ENCODE data around the gene ZNF652. TPM values are rescaled to one million over a fixed set of nuclear protein-coding genes. Genes with fewer than 3 reads are reported as not detected.

Gene ZNF652
- total RNA-seq, 1 donor from 2014 or later = 26.8 TPM

GRCh38 chr17:49378311-49378710, 16.3 kb upstream of the ZNF652 start:
- no peak for DNase-seq (ENCODE audit: low read depth)
- Histone ChIP-seq H3K27me3 (ENCODE audit: insufficient read depth, low read length) (no peaks in the 10 kb centered on the region), H2AFZ (ENCODE audit: low read depth, low read length) (no peak overlapping the region), H3K4me1 (ENCODE audit: insufficient read depth, low read length) (no peaks in the 10 kb centered on the region), H3K9ac (ENCODE audit: low read length) (no peak overlapping the region), H3K79me2 (ENCODE audit: insufficient read depth, low read length) (no peaks in the 10 kb centered on the region), H3K4me3 (ENCODE audit: insufficient read depth, low read depth, low read length) (no peak overlapping the region), H3K27ac (ENCODE audit: low read depth, low read length) (no peak overlapping the region), H4K20me1 (ENCODE audit: insufficient read depth, low read length) (no peaks in the 10 kb centered on the region), H3K9me3 (ENCODE audit: insufficient read depth, low read depth, low read length) (peaks cover 5% of the 10 kb centered on the region), H3K4me2 (ENCODE audit: low read length) (no peak overlapping the region), H3K36me3 (ENCODE audit: insufficient read depth, low read length) (no peaks in the 10 kb centered on the region)
- no peaks in the 10 kb centered on the region for H3K4me1 Mint-ChIP-seq (ENCODE audit: low read depth, unreplicated experiment)
- peaks cover 28% of the 10 kb centered on the region for H3K9me3 Mint-ChIP-seq (ENCODE audit: unreplicated experiment)
- H3K36me3 Mint-ChIP-seq (ENCODE audit: low read depth, unreplicated experiment) = peaks cover 19% of the 10 kb centered on the region
- H3K27me3 Mint-ChIP-seq (ENCODE audit: low read depth, unreplicated experiment) = peaks cover 27% of the 10 kb centered on the region
- no peak overlapping the region for H3K4me3 Mint-ChIP-seq (ENCODE audit: unreplicated experiment)
- no peak for TF ChIP-seq CTCF (IDR thresholded peaks at IDR 0.05; ENCODE audit: insufficient read depth, low read depth, low read length)
- no peak for TF ChIP-seq EZH2 (IDR thresholded peaks at IDR 0.05; ENCODE audit: insufficient read depth, low read length)
- no peak overlapping the region for H3K27ac Mint-ChIP-seq (ENCODE audit: unreplicated experiment)
- FAIRE-seq = no peak

- Mint-ChIP-seq H3K27ac (ENCODE audit: unreplicated experiment) (no peak overlapping the region), H3K4me3 (ENCODE audit: unreplicated experiment) (peak overlapping the region; percentile 16), H3K36me3 (ENCODE audit: low read depth, unreplicated experiment) (peaks cover 13% of the 10 kb centered on the region), H3K4me1 (ENCODE audit: low read depth, unreplicated experiment) (no peaks in the 10 kb centered on the region), H3K9me3 (ENCODE audit: unreplicated experiment) (peaks cover 22% of the 10 kb centered on the region), H3K27me3 (ENCODE audit: low read depth, unreplicated experiment) (peaks cover 8% of the 10 kb centered on the region)
- Histone ChIP-seq H3K4me3 (ENCODE audit: insufficient read depth, low read depth, low read length) (no peak overlapping the region), H4K20me1 (ENCODE audit: insufficient read depth, low read length) (no peaks in the 10 kb centered on the region), H3K79me2 (ENCODE audit: insufficient read depth, low read length) (no peaks in the 10 kb centered on the region), H3K36me3 (ENCODE audit: insufficient read depth, low read length) (no peaks in the 10 kb centered on the region), H3K27me3 (ENCODE audit: insufficient read depth, low read length) (no peaks in the 10 kb centered on the region), H3K27ac (ENCODE audit: low read depth, low read length) (no peak overlapping the region), H3K4me1 (ENCODE audit: insufficient read depth, low read length) (no peaks in the 10 kb centered on the region), H2AFZ (ENCODE audit: low read depth, low read length) (no peak overlapping the region), H3K9me3 (ENCODE audit: insufficient read depth, low read depth, low read length) (peaks cover 5% of the 10 kb centered on the region), H3K9ac (ENCODE audit: low read length) (no peak overlapping the region), H3K4me2 (ENCODE audit: low read length) (no peak overlapping the region)
- no peak for TF ChIP-seq CTCF (IDR thresholded peaks at IDR 0.05; ENCODE audit: insufficient read depth, low read depth, low read length)
- no peak for TF ChIP-seq EZH2 (IDR thresholded peaks at IDR 0.05; ENCODE audit: insufficient read depth, low read length)
- no peak for FAIRE-seq
- DNase-seq (ENCODE audit: low read depth) = no peak
Measured at GRCh38 chr17:49375544-49375943, 13.5 kb upstream of the ZNF652 start.

- Histone ChIP-seq H3K4me3 (ENCODE audit: insufficient read depth, low read depth, low read length) (no peak overlapping the region), H3K27me3 (ENCODE audit: insufficient read depth, low read length) (no peaks in the 10 kb centered on the region), H4K20me1 (ENCODE audit: insufficient read depth, low read length) (no peaks in the 10 kb centered on the region)
Measured at GRCh38 chr17:49373115-49373514, 11.1 kb upstream of the ZNF652 start.

More at GRCh38 chr17:49373115-49373514, 11.1 kb upstream of the ZNF652 start:
- no peaks in the 10 kb centered on the region for H3K79me2 ChIP-seq (ENCODE audit: insufficient read depth, low read length)
- H3K36me3 ChIP-seq (ENCODE audit: insufficient read depth, low read length) = no peaks in the 10 kb centered on the region
- Mint-ChIP-seq H3K36me3 (ENCODE audit: low read depth, unreplicated experiment) (peaks cover 5% of the 10 kb centered on the region), H3K9me3 (ENCODE audit: unreplicated experiment) (peaks cover 8% of the 10 kb centered on the region), H3K27ac (ENCODE audit: unreplicated experiment) (no peak overlapping the region), H3K4me1 (ENCODE audit: low read depth, unreplicated experiment) (no peaks in the 10 kb centered on the region), H3K4me3 (ENCODE audit: unreplicated experiment) (no peak overlapping the region), H3K27me3 (ENCODE audit: low read depth, unreplicated experiment) (no peaks in the 10 kb centered on the region)
- no peaks in the 10 kb centered on the region for H3K9me3 ChIP-seq (ENCODE audit: insufficient read depth, low read depth, low read length)
- H2AFZ ChIP-seq (ENCODE audit: low read depth, low read length) = no peak overlapping the region
- no peak overlapping the region for H3K27ac ChIP-seq (ENCODE audit: low read depth, low read length)
- no peak overlapping the region for H3K9ac ChIP-seq (ENCODE audit: low read length)
- no peak for FAIRE-seq
- no peaks in the 10 kb centered on the region for H3K4me1 ChIP-seq (ENCODE audit: insufficient read depth, low read length)
- no peak for DNase-seq (ENCODE audit: low read depth)
- no peak for TF ChIP-seq CTCF (IDR thresholded peaks at IDR 0.05; ENCODE audit: insufficient read depth, low read depth, low read length)
- no peak for TF ChIP-seq EZH2 (IDR thresholded peaks at IDR 0.05; ENCODE audit: insufficient read depth, low read length)
- H3K4me2 ChIP-seq (ENCODE audit: low read length) = no peak overlapping the region

Data from astrocyte (in vitro differentiated cells and primary cell).